GM21423 (cell line): ENCODE data around the gene HIVEP3.
"Not testable (repeated sequence)": the region's sequence is repeated elsewhere in the genome, so short reads cannot be mapped to it uniquely, and the experiment has no call there.

Experiments used
- ATAC-seq: cut with Tn5 transposase; IDR thresholded peaks from one replicate; pipeline ENCODE4 v1.9.1; 2021; ENCODE audit warnings: mild to moderate bottlenecking, moderate library complexity; ENCODE audit not compliant: unreplicated experiment

Gene HIVEP3

GRCh38 chr1:41574842-41575241 lies 343.9 kb downstream of the HIVEP3 start:
- no peak for ATAC-seq

- ATAC-seq = no peak
These were observed 344.7 kb downstream of the HIVEP3 start for GRCh38 chr1:41573785-41574713.

GRCh38 chr1:41573194-41573593 lies 345.5 kb downstream of the HIVEP3 start:
- no peak for ATAC-seq

GRCh38 chr1:41572224-41572623 lies 346.5 kb downstream of the HIVEP3 start:
- ATAC-seq = no peak

GRCh38 chr1:41571041-41571440 lies 347.7 kb downstream of the HIVEP3 start:
- ATAC-seq = no peak

GRCh38 chr1:41568204-41568603 lies 350.5 kb downstream of the HIVEP3 start:
- no peak for ATAC-seq

- ATAC-seq = no peak
These were observed 351.8 kb downstream of the HIVEP3 start for GRCh38 chr1:41566969-41567368.

- no peak for ATAC-seq
These were observed 352.3 kb downstream of the HIVEP3 start for GRCh38 chr1:41566274-41566885.

GRCh38 chr1:41564741-41565475 lies 353.8 kb downstream of the HIVEP3 start:
- ATAC-seq = no peak

- ATAC-seq = no peak
These were observed 356.4 kb downstream of the HIVEP3 start for GRCh38 chr1:41562328-41562727.

GRCh38 chr1:41560931-41561330 lies 357.8 kb downstream of the HIVEP3 start:
- ATAC-seq = no peak

- ATAC-seq = no peak
These were observed 358.2 kb downstream of the HIVEP3 start for GRCh38 chr1:41560496-41560895.

GRCh38 chr1:41559331-41559730 lies 359.4 kb downstream of the HIVEP3 start:
- no peak for ATAC-seq

- ATAC-seq = no peak
These were observed 360.0 kb downstream of the HIVEP3 start for GRCh38 chr1:41558761-41559171.

- ATAC-seq = no peak
These were observed 360.8 kb downstream of the HIVEP3 start for GRCh38 chr1:41557751-41558455.

- ATAC-seq = not testable (repeated sequence)
These were observed 364.0 kb downstream of the HIVEP3 start for GRCh38 chr1:41554746-41555145.

GRCh38 chr1:41547781-41548560 lies 370.8 kb downstream of the HIVEP3 start:
- no peak for ATAC-seq

GRCh38 chr1:41547336-41547735 lies 371.4 kb downstream of the HIVEP3 start:
- no peak for ATAC-seq

GRCh38 chr1:41546833-41547135 lies 371.9 kb downstream of the HIVEP3 start:
- no peak for ATAC-seq
